HG03571 (cell line): ENCODE results near the gene HNMT.
A peak's percentile ranks its signal among the peaks of the same experiment; 100 is the strongest.

Source experiments
- ATAC-seq: cut with Tn5 transposase; IDR thresholded peaks from one replicate; pipeline ENCODE4 v1.9.1; 2021; ENCODE audit not compliant: unreplicated experiment

Gene HNMT

DNA sequence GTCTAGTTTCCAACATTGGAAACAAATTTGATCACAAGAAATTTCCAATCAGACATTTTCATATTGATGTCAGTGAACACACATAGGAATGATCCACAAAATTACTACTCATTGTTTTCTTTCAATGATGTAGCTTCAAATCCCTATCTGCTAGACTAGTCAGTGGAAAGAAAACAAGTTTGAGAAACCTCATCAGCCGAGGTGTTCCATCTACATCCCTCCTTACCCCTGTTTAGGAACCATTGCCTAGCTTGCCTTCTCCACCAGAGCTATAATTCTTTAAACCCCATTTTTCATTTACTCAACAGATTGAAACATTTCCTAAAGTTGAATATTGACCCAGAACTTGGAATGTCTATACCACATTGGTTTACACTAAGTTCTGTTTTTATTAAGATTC is 45.3 kb downstream of the HNMT start:
- no peak for ATAC-seq

DNA sequence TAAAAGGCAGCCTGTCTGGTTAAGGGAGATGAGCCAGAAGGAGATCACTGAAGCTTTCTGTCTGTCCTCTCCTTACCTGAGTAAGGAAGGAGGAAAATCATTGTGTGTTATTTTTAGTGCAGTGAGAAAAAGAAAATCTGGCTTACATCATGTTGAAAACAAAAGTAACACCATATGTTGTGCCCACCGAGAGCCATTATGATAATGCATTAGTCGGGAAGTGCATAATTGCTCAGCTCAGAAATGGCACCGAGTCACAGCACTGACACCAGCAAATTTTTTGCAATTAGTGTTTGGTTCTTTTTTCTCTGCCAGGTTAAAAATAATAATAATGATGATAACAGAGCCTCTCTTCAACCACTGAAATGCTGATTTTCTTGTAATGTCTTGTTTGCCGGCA is 46.6 kb downstream of the HNMT start:
- no peak for ATAC-seq

DNA sequence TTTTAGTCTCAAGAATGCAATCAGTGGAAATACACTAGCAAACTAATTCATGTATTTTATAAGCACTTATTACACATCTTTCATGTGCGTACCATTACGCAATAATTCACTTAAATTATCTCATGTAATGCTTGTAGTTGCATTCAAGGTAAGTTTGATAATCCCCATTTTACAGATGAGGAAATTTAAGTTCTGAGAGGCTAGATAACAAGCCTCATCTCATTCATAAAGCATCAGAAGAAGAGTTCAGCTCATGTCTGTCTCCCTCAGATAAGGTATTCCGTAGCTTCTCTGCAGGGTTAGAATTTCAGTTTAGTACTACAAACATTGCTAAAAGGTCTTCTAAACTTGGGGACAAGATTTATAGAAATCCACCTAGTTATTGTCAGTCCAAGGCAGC is 47.8 kb downstream of the HNMT start:
- ATAC-seq, result no peak

GRCh38 chr2:138012968-138013367 is 48.7 kb downstream of the HNMT start:
- no peak for ATAC-seq

DNA sequence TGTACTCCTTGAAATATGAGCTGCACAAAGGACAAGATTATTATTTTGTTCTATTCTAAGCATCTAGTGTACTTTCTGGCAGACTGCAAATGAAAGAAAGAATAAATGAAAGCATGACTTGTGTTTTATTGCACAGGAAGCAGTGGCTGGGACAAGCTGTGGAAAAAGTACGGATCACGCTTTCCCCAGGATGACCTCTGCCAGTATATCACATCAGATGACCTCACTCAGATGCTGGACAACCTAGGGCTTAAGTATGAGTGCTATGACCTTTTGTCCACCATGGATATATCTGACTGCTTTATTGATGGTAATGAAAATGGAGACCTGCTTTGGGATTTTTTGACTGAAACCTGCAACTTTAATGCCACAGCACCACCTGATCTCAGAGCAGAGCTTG is 49.4 kb downstream of the HNMT start:
- no peak for ATAC-seq

GRCh38 chr2:138015494-138015893 is 51.2 kb downstream of the HNMT start:
- no peak for ATAC-seq

DNA sequence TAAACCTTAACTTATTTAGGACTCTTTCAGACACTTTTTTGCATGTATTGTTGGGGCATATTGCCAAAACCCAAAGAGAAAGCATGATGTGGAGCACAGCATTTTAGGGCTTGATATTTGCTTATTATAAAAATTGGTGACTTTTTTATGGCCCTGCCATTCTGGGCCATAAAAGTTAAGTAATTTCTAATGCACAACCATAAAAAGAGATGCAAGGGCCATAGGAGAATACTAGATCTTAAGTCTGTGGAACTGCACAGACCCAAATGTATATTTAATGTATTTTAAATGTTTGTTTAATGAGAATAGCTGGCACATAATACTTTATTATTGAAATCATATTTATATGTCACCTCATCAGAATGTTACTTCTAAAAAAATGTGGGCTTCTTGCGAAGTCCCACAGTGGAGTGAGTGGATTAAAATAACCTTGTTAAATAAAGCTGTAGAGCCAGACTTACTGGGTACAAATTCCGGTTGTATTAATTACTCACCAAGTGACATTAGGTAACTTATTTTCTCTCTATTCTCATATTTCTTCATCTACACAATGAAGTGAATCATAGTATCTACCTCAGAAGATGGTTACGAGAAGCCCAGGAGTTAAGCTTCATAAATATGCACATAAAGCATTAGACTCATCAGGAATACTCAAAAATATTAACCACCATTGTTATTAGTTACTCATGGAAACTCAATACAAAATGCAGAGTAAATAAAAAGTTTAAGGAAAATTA is 52.2 kb downstream of the HNMT start:
- no peak for ATAC-seq

DNA sequence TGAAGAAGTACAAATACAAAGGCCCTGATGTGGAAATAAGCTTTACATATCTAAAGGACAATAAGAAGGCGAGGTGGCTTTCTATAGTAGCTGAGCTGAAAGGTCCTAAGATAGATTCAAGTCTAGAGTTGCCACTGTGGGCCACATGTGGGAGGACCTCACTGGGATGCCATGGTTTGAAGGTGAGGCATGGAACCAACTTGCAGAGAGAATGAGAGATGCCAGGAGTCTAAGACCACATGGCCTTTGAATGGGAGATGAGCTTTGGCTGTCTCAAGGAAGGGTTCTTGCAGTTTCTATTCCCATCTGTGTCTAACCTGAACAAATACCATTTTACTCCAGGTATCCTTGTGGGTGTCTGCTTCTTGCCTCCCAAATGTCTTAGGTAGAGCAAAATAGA is 53.6 kb downstream of the HNMT start:
- ATAC-seq, result no peak

DNA sequence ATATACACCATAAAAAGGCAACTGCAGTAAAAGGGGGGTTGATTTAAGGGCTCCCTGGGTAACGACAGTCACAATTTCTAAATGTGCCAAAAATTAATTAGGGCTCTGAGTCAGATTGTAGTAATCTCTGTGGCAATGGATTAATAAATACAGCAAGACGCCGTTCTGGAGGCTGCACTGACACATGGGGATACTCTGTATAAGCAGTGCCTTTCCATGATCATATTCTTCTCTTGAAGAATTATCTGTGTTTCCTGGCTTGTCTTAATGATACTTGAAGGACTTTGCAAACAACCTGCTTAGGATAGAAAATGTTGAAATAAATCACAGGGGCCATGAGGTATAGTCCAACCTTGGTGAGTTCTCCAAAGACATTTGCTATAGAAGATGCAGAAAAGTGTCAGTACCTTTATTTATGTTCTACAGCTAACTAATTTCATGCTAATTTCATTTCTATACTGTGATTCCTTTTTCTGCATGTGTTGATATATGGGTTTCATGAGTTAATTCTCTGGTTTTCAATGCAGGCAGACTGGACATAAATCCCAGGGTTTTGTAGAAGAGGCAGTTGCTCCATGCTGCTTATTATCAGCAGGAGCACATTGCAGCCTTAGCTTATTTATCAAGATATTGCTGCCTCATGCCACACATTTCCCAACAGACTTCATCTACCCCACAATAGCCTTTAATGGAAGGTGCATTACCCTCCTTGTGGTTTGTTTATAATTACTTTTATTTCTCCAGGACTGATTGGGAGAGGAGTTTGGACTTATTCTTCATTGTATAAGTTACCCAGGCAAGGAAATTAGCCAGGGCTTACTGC is 54.8 kb downstream of the HNMT start:
- no peak for ATAC-seq

- ATAC-seq, result no peak
Measured at GRCh38 chr2:138020432-138020831, 56.2 kb downstream of the HNMT start.

DNA sequence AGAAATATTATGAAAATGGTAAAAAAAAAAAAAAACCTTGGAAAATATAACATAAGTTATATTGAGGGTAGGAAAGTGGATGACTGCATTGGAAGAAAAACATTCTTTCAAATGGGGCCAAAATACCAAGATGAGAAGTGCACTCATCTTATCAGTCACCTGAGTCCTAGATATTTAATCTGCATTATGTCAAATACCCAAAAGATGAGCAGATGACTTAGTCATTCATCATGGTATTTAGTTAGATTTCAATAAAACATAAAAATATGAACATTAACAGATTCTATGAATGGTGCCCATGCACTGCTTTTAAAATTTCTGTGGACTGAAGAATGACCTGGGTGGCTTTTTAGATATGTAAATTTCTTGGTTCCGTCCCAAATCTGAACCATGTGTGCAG is 56.9 kb downstream of the HNMT start:
- ATAC-seq, result no peak

DNA sequence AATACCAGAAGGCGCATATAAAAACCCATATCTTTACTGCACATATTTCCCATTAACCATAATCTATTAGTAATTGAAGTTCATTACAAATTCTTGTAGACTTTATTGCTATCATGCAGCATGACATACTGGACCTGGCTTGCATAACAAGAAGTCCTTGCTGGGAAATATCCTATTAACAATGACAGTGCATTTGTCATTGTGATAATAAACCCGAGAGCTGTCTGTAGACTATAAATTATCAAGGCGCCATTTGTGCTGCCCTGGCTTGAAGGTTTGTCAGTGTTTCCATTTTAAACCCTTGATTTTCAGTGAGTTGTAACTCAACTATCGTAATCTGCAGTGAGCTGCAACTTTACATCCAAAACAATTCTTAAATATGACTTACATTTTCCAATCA is 59.0 kb downstream of the HNMT start:
- no peak for ATAC-seq

DNA sequence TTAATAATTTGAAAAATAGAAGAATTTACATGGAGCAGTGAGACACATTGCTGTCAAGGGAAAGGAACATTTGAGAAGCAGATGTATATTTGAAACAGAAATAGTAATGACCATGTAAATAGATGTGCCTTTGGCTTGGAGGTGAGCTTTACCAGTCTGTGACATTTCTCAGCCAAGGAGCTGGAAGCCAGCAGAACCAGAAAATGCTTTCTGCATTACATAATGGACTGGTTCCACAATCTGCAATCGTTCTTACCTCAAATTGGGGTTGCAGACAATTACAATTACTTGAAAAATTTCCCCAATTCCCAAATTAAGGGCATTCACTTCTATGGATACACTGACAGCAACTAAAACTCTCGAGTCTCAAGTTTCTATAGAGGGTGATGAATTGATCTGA is 59.7 kb downstream of the HNMT start:
- no peak for ATAC-seq

- no peak for ATAC-seq
Measured at GRCh38 chr2:138026111-138027020, 62.1 kb downstream of the HNMT start.

DNA sequence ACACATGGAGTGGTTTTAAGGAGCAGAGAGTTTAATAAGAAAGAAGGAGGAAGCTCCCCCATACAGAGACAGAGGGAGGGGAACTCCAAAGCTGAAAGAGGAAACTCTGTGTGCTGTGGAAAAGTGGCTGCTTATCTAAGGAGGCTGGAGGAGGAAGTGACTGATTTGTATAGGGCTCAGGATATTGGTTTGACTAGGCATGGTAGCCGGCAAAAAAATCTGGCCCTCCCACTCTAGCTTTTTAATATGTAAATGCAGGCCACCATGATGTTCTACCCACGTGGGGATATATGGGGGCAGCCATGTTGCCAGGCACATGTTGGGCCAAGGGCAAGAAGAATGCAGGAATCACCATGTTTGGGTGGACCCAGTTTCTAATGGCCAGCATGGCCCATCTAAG is 64.3 kb downstream of the HNMT start:
- no peak for ATAC-seq

DNA sequence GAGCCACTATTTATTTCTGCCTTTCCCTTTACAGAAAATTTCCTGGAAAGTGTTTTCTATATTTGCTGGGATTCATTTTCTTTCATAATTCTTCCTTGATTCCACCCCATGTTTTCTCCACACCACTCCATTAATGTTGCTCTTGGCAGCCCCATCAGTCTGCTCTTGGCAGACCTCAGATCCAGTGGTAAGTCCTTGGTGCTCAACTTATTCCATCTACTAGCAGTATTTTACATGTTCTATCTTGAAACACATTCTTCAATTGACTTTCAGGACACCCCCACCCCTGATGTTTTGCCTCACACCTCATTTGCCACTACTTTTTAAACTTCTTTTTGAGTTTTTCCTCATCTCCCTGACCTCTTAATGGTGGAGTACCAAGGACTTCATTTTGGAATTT is 65.0 kb downstream of the HNMT start:
- no peak for ATAC-seq

GRCh38 chr2:138030459-138030858 is 66.2 kb downstream of the HNMT start:
- ATAC-seq, result peak; percentile 64

GRCh38 chr2:138032334-138032733 is 68.1 kb downstream of the HNMT start:
- no peak for ATAC-seq

DNA sequence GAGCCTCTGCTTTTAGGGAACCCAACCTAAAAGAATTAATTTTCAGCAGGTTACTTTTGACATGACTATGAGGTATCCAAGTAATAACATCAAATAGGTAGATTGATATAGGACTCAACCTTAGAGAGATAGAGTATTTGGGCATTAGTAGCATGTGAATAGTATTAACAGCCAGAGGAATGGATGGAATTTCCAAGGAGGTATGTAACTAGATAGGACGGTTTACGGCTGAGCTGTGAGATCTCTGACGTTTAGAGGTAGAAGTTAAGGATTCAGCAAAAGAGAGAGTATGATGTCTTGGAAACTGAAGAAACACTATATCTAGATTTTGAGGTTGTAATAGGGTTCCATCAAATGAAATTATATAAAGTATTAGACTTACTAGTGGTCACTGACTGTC is 70.3 kb downstream of the HNMT start:
- no peak for ATAC-seq

DNA sequence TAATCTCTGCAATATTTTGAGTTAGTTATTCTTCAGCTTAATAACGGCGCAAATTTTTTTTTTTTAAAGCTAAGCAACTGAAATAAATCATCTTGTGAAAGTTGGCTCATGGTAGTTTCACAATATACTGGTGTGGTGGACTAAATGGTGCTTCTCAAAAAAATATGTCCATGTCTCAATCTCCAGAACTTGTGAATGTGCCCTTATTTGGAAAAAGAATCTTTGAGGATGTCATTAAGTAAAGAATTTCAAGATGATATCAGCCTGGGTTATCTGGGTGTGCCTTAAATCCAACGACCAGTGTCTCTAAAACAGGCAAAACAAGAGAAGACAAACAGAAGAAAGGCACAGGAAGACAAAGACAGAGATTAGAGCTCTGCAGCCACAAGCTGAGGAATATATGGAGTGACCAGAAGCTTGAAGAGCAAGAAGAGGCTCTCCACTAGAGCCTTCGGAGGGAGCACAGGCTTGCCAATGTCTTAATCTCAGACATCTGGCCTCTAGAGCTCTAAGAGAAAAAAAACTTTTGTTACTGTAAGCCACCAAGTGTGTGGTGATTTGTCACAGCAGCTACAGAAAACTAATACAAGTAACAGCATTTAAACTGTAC is 71.4 kb downstream of the HNMT start:
- ATAC-seq, result no peak

- ATAC-seq, result no peak
Measured at GRCh38 chr2:138036522-138036921, 72.2 kb downstream of the HNMT start.
